GM10248 (cell line): Measurements from ENCODE around the gene AKR7A3.

Source experiments
- CTCF ChIA-PET: fragments of 300-600 bp; sonication (Branson Sonifier 250); formaldehyde crosslinking; extraction: SDS; loops from one replicate; lab custom pipeline; 2021; ENCODE audit warnings: antibody characterized with exemption; lab: Yijun Ruan, JAX
- POLR2A ChIA-PET: fragments of 350-650 bp; sonication (Branson Sonifier 250); formaldehyde crosslinking; extraction: SDS; loops from one replicate; lab custom pipeline; 2020; ENCODE audit warnings: antibody characterized with exemption; lab: Yijun Ruan, JAX
- DNase-seq: peaks from one replicate; pipeline ENCODE4 v3.0.0; 2012; ENCODE audit errors: extremely low spot score
- CTCF ChIP-seq: IDR thresholded peaks from 2 replicates; pipeline ENCODE4 v1.5.1; 2012; ENCODE audit warnings: mild to moderate bottlenecking, low read depth; ENCODE audit errors: extremely low read depth, missing control alignments, control extremely low read depth

The AKR7A3 gene

GRCh38 chr1:19313961-19314882 lies 25.7 kb upstream of the AKR7A3 start:
- TF ChIP-seq CTCF, result no peak
- POLR2A ChIA-PET, result no interaction called here
- CTCF ChIA-PET, result interaction anchor here (1.3 to 2.9 kb wide), 2 partner anchors 16 to 28 kb away, joined by 3 to 11 read pairs; no protein-coding TSS in a partner anchor
- DNase-seq, result no peak

GRCh38 chr1:19313636-19313959 lies 25.0 kb upstream of the AKR7A3 start:
- TF ChIP-seq CTCF, result no peak
- DNase-seq, result no peak
- ChIA-PET POLR2A (no interaction called here), CTCF (interaction anchor here (2.9 kb wide), 1 partner anchor 29 kb away, joined by 11 read pairs; no protein-coding TSS in a partner anchor)

GRCh38 chr1:19312782-19313635 lies 24.4 kb upstream of the AKR7A3 start:
- peak; percentile 55 for DNase-seq
- POLR2A ChIA-PET, result interaction anchor here (0.6 to 1.0 kb wide), 2 partner anchors 17 to 1979 kb away, joined by 3 to 5 read pairs; no protein-coding TSS in a partner anchor
- CTCF ChIA-PET, result interaction anchor here (2.9 kb wide), 1 partner anchor 29 kb away, joined by 11 read pairs; no protein-coding TSS in a partner anchor
- TF ChIP-seq CTCF, result no peak

DNA sequence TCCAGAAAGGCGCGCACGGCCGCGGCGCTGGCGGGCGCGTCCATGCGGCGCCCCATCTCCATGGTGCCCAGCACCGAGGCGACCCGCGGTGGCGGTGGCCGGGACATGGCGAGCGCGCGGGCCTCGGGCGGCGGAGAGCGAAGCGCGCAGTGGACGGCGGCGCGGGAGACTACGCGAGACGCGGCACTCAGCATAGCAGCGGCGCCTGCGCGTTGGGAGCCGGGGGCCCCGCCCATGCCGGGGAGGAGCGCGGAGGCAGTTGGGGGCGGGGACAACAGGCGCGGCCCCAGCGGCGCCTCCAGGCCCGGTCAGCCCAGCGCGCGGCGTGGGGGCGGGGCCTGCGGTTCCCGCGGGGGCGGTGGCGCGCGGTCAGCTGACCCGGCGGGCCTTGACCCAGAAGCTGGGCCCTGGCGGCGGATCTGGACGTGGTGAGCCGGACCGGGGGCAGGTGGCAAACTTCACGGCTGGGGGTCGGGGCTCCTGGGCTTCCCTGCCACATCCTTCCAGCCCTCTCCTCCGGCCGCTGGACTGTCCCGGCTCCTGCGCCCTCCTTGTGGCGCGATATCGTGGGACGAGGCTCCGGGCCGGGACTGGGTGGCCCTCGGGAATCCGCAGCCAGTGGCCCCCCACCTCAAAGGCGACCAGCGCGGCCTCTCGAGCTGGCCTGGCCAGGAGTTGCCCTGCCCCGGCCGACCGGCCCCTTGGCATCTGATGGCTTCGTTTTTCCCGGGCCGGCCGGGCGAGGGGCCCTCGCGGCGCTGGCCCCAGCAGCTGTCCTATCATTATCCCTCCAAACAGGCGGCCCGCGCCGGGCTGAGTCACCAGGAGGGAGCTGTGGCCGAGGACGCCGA lies 23.6 kb upstream of the AKR7A3 start, which contains the start of the genes AKR7A2 and SLC66A1:
AKR7A2 (minus strand) TSS at position 214 of the 851 bp plus-strand sequence; CDS start at position 194, 20 bp downstream.
SLC66A1 (plus strand) TSS at position 396 of the 851 bp plus-strand sequence. CDS start 5,352 bp downstream, outside the sequence.
- ChIA-PET POLR2A (interaction anchor here (0.6 to 1.0 kb wide), 2 partner anchors 18 to 1980 kb away, joined by 3 to 5 read pairs; no protein-coding TSS in a partner anchor), CTCF (interaction anchor here (2.9 kb wide), 1 partner anchor 30 kb away, joined by 11 read pairs; no protein-coding TSS in a partner anchor)
- peak; percentile 100 for DNase-seq
- no peak for TF ChIP-seq CTCF

DNA sequence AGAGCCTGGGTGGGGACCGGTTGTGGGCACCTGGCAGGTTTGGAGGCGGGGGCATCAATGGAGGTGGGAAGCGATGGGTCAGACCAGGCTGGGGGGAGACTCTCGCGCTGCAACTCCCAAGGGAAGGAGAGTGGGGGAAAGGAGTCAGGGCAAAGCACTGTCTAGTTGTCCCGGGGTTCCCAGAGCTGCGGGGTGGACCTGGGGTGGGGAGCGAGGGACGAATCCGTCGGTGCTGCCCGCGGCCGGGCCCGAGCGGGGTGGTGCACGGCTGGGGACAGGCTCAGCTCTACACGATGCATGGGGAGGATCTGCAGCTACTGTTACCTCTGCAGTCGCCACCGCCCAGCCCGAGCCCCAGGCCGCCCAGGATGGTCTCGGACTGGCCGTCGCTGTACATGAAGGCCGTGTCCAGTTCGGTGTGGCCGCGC lies 22.9 kb upstream of the AKR7A3 start:
- peak; percentile 32 for DNase-seq
- TF ChIP-seq CTCF, result no peak
- ChIA-PET CTCF (interaction anchor here (2.9 kb wide), 1 partner anchor 31 kb away, joined by 11 read pairs; no protein-coding TSS in a partner anchor), POLR2A (no interaction called here)
